Prostate gland (tissue), 2 donors: Measurements from ENCODE around the gene BAMBI.

Source experiments
- CTCF ChIP-seq, 4 experiments: fragments of 200-600 bp in 2 of 4; fragments of 450-650 bp in 2 of 4; sonication (generic) in 2 of 4; IDR thresholded peaks; 1 replicate in 3 of 4; 2 replicates in 1 of 4; pipeline ENCODE4 v1.5.1; 2016 to 2019; ENCODE audit warnings: antibody characterized with exemption in 4 of 4, mild to moderate bottlenecking in 2 of 4, moderate library complexity in 2 of 4
- POLR2AphosphoS5 ChIP-seq: sonication (generic); formaldehyde crosslinking; IDR thresholded peaks from one replicate; pipeline ENCODE4 v1.6.1; 2017; ENCODE audit warnings: antibody characterized with exemption

GRCh38 chr10:28661035-28661434 lies 16.3 kb upstream of the BAMBI start:
- TF ChIP-seq CTCF (IDR thresholded peaks at IDR 0.05) (no peak), POLR2AphosphoS5 (no peak)
